ENCODE data around the gene CEBPE.

Gene CEBPE

DNA sequence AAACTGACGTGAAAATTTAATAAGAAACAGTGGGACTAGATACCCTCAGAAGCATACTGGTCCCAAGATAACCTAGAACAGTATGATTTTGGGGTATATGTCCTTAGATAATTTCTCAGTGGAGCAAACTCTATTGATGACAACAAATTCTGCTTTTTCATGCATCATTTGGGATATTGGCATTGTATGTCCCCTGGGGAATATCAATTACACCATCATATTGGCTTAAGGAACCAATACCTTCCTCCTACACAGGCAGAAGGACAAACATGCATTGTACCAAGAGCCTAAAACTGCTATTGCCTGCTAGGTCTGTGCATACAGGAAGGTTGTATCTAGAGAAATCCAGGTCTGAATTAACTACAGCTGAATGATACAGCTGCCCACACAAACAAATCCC is 44.1 kb downstream of the CEBPE start:
- no peak for DNase-seq

DNA sequence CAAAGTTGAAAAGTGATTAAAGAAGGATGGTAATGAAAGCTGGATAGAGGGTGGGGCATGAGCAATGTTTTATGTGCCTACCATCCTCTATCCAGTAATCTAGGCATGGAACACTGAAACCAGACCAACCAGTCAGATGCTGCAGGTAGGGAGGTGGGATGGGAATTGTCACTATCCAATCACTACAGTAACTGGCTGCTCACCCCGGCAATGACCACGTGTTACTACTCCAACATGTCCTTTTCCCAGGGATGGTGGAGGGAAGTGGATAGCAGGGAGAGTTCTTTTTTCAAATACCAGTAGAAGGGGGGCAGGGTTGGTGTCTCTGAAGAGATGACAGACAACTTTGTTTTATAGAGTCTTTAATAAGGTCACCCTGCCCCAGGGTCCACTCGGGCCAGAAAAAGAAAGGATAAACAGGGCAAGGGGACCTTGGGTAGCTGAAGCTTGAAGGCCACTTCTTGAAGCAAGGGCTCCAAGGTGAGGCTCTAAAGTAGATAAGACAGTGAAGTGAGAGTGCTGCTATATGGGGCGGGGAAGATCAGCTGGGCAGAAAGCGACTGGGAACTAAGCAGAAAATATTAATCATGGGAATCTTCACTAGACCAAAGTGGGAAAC is 47.0 kb downstream of the CEBPE start:
- DNase-seq: no peak

DNA sequence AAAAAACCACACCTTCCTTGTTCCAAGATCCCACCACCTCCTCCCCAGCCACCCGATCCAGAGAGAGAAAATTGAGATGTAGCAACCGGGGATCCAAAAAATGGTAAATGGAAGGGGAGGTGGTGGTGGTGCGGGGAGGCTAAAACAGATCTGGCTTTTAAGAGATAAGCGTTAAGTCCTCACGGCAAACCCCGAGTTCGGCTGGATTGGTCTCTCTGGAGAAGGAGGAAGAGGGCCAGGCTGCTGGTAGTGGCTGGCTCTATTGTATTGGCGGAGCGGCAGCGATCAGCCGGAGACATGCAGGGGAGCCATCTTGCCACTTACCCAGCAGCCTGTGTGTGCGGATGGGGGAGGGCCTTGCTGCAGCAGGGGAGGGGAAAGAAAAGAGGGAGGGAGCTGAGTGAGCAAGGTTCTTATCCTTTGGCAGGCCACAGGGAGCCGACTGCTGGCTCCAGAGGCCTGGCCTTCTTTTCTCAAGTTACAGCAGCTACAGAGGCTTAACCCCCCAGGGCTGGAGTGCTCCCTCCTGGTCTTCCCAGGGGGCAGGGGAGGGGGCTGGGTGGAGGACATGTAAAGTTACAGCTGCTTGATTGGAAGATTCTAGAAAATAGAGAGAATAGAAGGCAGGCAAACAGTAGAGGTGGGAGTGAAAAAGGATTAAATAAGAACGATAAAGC is 47.7 kb downstream of the CEBPE start:
- DNase-seq: no peak

DNA sequence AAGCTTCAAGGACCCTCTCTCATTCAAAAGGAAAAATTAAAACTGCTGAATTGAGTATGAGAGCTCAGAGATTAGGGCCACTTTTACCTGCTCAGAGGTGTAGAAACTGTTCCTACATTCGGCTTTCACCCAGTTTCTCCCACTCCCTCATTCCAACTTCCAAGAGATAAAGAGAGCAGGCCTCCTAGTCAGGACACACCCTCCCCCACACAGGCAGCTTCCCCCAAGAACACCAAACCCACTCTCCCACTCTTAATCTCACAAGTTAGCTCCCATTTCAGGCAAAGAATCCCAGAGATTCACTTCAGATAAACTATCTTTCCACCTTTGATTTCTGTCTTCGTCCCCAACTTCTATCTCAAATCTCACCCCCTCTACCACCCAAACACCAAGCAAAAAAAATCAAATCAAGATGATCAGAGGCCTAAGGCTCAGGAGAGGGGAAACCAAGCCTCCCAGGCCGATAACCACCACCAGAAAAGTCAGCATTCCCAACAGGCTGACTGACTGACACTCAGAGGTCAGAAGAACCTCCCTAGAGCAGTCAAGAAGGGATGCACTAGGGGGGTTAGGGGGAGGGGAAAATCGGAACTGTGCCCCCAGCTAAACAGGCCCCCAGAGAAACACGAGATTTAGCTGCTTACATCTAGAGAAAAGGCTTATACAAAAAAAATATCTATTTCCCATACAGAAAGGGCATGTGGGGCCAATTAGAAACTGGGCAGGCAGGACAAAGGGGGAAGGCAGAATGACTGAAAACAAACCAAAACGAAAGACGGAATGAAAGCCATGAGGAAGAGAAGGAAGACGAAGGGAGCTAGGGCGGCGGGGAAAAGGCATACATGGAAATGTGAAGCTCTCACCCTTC is 48.6 kb downstream of the CEBPE start:
- no peak for DNase-seq

DNA sequence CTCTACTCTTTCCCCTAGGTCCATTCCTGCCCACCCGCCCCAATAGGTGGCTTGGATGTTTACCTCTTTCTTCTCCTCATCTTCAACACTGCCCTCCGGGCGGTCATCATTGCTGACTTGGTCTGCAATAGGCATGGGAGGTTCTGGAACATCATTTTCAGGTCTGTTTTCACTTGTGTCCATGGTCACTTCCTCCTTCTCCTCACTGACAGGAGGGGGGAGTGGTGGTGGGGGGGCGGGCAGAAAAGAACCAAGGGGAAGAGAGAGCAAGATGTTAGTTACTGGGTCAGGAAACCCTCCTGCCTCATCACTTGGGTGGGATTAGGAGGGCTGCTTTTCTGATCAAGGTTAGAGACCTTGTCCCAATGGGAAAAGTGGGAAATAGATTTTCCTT is 49.6 kb downstream of the CEBPE start:
- no peak for DNase-seq

DNA sequence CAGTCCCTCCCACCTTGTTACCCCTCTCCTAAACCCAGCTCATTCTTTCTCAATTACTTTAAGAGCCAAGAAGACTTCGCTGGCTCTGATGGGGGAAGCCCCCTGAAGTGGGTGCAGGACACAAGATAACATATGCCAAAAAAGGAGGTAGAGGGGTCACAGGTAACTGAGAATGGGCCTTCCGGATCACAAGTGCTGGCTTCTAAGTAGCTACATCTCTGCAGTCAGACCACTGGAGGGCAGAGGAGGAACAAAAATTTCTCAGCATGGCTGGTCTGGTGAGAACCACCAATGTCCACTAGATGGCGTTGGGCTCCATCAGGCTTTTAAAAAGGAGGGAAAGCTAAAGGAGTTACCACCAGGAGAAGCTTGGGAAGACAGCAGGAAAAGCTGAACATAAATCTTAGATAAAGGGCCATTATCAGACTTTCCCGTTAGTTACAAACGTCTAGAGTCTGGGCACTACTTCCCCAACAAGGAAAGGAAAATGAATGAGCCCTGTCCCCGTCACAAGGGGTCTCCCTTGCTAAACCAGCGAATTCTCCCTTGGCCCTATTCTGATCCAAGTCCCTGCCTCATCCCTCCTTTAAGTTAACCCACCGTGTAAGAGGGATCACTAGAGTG is 50.2 kb downstream of the CEBPE start:
- no peak for DNase-seq

DNA sequence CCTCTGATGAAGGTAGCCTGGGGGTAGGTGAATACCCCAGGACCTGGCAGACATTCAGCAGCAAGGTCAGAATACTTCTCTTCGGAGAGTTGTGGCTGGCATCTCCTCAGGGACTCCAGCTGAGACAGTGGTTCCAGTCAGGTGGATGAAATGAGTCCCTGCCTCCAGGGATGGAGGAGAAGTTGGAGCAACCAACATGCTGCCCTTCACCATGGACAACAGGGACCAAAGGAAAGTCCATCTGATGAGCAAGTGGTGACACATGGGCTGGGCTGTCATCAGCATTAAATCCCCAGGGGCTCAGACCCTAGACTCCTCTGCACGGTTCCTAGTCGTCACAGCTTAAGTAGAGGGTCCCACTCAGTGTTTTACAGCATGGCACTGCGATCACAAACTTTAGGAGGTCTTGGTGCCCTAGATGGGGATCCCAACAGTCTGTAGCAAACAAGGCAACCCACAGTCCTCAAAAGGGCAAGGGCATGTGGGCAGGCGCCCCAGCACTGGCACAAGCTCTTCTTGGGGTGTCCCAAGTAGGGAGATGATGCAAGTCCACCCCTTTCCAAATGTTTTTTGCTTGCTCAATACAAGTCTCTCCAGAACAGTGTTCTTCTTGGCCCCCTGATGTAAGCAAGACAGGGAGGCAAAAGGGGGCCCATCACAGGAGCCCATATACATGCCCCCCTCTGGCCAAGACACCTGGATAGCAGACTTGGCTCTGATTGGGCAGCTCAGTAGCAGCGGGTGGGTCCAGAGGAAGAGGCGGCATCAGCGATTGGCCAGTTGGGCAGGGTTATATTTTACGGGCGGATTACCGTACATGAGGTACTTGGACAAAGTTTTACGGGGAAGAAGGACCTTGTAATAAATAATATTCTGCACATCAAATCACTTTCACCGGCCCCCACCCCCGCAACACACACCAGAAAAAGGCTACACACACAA is 50.9 kb downstream of the CEBPE start:
- DNase-seq: no peak
